Body of pancreas (tissue), 4 donors: ENCODE data around the gene PLPP1. TPM values are rescaled to one million over a fixed set of nuclear protein-coding genes. Genes with fewer than 3 reads are reported as not detected.

ENCODE experiments used
- ATAC-seq: fragments of 150-250 bp; one replicate; pipeline ENCODE4 v1.9.1; 2016
- DNase-seq, 4 donors: peaks; one replicate each; pipeline ENCODE4 v3.0.0-alpha.2; 2019
- H3K27ac ChIP-seq, 4 donors: fragments of 200-600 bp; sonication (generic); 1 replicate in 3 of 4; 2 replicates in 1 of 4; pipeline versions ENCODE4 v1.5.1 to v1.6.1; 2016 to 2019; ENCODE audit warnings: mild to moderate bottlenecking in 1 of 4, mixed read lengths in 1 of 4, moderate library complexity in 1 of 4
- H3K27me3 ChIP-seq, 2 donors: fragments of 200-600 bp; sonication (generic); one replicate each; pipeline ENCODE4 v1.6.0; 2016; ENCODE audit warnings: mild to moderate bottlenecking in 1 of 2
- H3K36me3 ChIP-seq, 2 donors: fragments of 200-600 bp; sonication (generic); replicated peaks in 1 of 2; 2 replicates each; pipeline ENCODE4 v1.5.1; 2016; ENCODE audit warnings: low read depth in 2 of 2; ENCODE audit not compliant: insufficient read depth in 1 of 2
- H3K4me1 ChIP-seq: fragments of 200-600 bp; sonication (generic); one replicate; pipeline ENCODE4 v1.6.0; 2016
- H3K4me3 ChIP-seq, 2 donors: fragments of 200-600 bp; sonication (generic); 1 replicate in 1 of 2; 2 replicates in 1 of 2; pipeline ENCODE4 v1.5.1; 2016 to 2019
- H3K9me3 ChIP-seq, 3 donors: fragments of 200-600 bp; sonication (generic); 1 replicate in 2 of 3; 2 replicates in 1 of 3; pipeline ENCODE4 v1.5.1; 2016
- POLR2A ChIP-seq, 3 donors: fragments of 450-650 bp; IDR thresholded peaks; one replicate each; pipeline ENCODE4 v1.6.1; 2016; ENCODE audit warnings: antibody characterized with exemption in 3 of 3, mild to moderate bottlenecking in 2 of 3
- WGBS, 2 donors: methylation state at CpG; one replicate each; pipeline ENCODE4 v1.1.5; 2017; 5-methylcytosine and 5-hydroxymethylcytosine counted together
- intact Hi-C: fragments of 100-400 bp; cut with DNase I; formaldehyde crosslinking; loops from one replicate; pipeline ENCODE4 v1.15.1; 2023
- total RNA-seq, 2 donors: library from RNA; depleted of rRNA; stranded (reverse); fragments of >200 nt; gene quantifications; one replicate each; pipeline ENCODE4 v1.1.0, GENCODE V29; 2016
- TF ChIP-seq, protein P1 (sequence below), 7 experiments: fragments of 450-650 bp in 4 of 7; fragments of 200-600 bp in 3 of 7; sonication (generic) in 3 of 7; IDR thresholded peaks; one replicate each; pipeline ENCODE4 v1.5.1; 2016 to 2019; ENCODE audit warnings: antibody characterized with exemption in 7 of 7

Gene PLPP1
- total RNA-seq, 2 donors from 2014 or later = 88.2 to 227 TPM

DNA sequence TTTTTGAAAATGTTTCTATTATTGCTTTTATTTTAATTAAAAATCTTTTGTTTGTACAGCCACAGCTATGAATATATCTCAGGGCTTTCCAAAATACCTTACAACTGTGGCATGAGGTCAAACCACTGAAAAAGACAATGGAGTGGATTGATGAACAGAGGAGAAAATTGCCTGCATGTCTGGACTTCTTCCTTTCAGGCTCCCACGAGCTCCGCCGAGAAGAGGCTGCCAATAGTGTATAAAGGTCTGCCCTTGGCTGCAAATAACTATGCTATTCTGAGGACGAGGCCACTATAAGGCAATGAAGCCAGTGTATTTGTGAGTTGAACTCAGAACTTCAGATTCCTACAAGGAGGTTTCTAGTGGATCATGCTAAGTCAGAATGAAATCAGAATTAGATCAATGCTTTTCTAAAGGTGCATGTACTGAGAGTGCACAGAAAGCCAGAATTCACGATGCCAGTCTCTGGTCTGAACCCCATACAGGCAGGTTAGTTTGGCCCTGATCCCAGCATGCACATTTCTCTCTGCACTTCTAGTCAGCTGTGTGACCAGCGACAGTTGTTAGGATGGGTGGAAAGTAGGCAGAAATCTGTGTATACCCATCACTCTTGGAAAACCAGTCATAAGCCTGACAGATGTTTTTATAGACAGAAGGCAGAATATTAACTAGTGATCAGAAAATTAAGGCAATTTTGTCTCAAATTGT lies 42.7 kb upstream of the PLPP1 start:
- no peaks in the 10 kb centered on the region for H3K36me3 ChIP-seq
- no peaks in the 10 kb centered on the region for H3K27me3 ChIP-seq
- DNase-seq = peak in 2 of 4 donors; percentile 20 to 29
- ATAC-seq = peak; percentile 48
- H3K9me3 ChIP-seq = no peaks in the 10 kb centered on the region
- TF ChIP-seq, protein P1, sequence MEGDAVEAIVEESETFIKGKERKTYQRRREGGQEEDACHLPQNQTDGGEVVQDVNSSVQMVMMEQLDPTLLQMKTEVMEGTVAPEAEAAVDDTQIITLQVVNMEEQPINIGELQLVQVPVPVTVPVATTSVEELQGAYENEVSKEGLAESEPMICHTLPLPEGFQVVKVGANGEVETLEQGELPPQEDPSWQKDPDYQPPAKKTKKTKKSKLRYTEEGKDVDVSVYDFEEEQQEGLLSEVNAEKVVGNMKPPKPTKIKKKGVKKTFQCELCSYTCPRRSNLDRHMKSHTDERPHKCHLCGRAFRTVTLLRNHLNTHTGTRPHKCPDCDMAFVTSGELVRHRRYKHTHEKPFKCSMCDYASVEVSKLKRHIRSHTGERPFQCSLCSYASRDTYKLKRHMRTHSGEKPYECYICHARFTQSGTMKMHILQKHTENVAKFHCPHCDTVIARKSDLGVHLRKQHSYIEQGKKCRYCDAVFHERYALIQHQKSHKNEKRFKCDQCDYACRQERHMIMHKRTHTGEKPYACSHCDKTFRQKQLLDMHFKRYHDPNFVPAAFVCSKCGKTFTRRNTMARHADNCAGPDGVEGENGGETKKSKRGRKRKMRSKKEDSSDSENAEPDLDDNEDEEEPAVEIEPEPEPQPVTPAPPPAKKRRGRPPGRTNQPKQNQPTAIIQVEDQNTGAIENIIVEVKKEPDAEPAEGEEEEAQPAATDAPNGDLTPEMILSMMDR (IDR thresholded peaks at IDR 0.05) = no peak
- TF ChIP-seq POLR2A (IDR thresholded peaks at IDR 0.05) = no peak
- no peak overlapping the region for H3K4me3 ChIP-seq
- H3K27ac ChIP-seq = peak overlapping the region in 1 of 4 donors; percentile 21
- WGBS, 2 donors = 50 to 65% methylated on average over 6 of the region's 6 CpGs
- intact Hi-C loops = no loop called here
- H3K4me1 ChIP-seq = peaks cover 15% of the 10 kb centered on the region

DNA sequence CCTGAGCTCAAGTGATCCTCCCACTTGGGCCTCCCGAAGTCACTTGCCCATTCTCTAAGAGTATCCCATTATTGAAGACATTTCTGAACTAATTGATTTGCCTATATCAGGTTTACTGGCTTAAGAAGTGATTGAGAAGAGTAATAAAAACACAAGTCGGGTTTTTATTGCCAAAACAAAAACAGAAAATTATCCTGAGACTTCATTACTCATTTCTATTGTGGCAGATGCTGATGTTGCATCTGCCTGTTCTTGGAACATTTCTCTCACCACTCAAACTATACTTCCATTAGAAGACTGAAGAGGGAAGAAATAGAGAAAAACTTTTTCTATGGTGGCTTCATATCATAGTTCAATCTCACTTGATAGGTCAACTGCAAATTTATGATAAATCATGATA lies 41.9 kb upstream of the PLPP1 start:
- DNase-seq (no peak), ATAC-seq (no peak)
- intact Hi-C loops = no loop called here
- H3K4me3 ChIP-seq = no peak overlapping the region
- peak overlapping the region in 1 of 4 donors; percentile 21 for H3K27ac ChIP-seq
- H3K36me3 ChIP-seq = no peaks in the 10 kb centered on the region
- H3K9me3 ChIP-seq = no peaks in the 10 kb centered on the region
- H3K4me1 ChIP-seq = peaks cover 22% of the 10 kb centered on the region
- H3K27me3 ChIP-seq = no peaks in the 10 kb centered on the region
- WGBS, 2 donors = 84 to 85% methylated on average over 2 of the region's 2 CpGs
- TF ChIP-seq POLR2A (IDR thresholded peaks at IDR 0.05) = no peak
- TF ChIP-seq, protein P1 (IDR thresholded peaks at IDR 0.05) = no peak

DNA sequence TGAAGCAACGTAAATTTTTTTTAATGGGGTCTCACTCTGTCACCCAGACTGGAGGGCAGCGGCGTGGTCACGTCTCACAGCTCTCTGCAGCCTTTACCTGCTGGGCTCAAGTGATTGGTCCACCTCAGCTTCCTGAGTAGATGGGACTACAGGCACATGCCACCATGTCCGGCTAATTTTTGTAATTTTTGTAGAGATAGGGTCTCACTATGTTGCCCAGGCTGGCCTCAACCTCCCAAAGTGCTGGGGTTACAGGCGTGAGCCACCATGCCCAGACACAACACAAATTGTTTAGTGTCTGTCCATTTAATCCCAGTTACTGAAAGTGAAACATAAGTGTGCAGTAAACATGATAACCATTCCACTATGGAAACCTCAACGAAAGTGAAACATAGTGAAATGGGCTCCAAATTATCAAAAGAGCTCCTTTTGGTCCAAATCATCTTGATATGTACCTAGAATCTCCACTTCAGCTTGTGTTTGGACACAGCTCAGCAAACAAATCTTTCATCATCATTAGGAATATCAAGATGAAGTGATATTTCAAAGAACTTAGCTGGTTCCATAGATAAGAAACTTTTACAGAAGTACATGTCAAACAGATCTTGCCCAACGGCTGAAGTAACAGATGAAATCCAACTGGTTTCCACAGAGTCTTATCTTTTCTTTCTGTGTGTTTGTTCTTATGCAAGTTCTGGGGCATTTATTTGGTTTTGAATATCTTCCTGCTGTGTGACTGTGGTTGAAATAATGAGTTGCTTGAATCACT lies 41.2 kb upstream of the PLPP1 start:
- H3K36me3 ChIP-seq = no peaks in the 10 kb centered on the region
- no peaks in the 10 kb centered on the region for H3K27me3 ChIP-seq
- H3K27ac ChIP-seq = peak overlapping the region in 2 of 4 donors; percentile 12 to 26
- DNase-seq (no peak), ATAC-seq (peak; percentile 58)
- 78 to 80% methylated on average over 8 of the region's 8 CpGs for WGBS, 2 donors
- intact Hi-C loops = no loop called here
- no peaks in the 10 kb centered on the region for H3K9me3 ChIP-seq
- H3K4me3 ChIP-seq = no peak overlapping the region
- H3K4me1 ChIP-seq = peaks cover 22% of the 10 kb centered on the region
- TF ChIP-seq, protein P1 (IDR thresholded peaks at IDR 0.05) = no peak
- no peak for TF ChIP-seq POLR2A (IDR thresholded peaks at IDR 0.05)

DNA sequence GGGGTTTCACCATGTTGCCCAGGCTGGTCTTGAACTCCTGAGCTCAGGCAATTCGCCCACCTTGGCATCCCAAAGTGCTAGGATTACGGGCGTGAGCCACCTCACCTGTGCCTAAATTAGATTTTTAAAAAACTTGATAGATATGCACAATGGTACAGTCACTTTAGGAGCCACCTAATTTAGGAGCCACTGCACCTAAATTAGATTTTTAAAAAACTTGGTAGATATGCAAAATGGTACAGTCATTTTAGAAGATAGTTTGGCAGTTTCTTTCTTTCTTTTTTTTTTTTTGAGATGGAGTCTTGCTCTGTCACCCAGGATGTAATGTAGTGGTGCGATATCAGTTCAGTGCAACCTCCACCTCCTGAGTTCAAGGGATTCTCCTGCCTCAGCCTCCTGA lies 37.8 kb upstream of the PLPP1 start:
- TF ChIP-seq, protein P1 (IDR thresholded peaks at IDR 0.05) = no peak
- no peak for TF ChIP-seq POLR2A (IDR thresholded peaks at IDR 0.05)
- no peak for DNase-seq
- Histone ChIP-seq H3K4me3 (no peak overlapping the region), H3K27ac (no peak overlapping the region), H3K4me1 (peaks cover 22% of the 10 kb centered on the region), H3K36me3 (no peaks in the 10 kb centered on the region), H3K9me3 (no peaks in the 10 kb centered on the region), H3K27me3 (no peaks in the 10 kb centered on the region)
- WGBS, 2 donors = 94 to 98% methylated on average over 4 of the region's 4 CpGs
- no peak for ATAC-seq
- intact Hi-C loops = no loop called here
